Measurements from ENCODE around the gene AP4S1.
"Not testable (repeated sequence)": the region's sequence is repeated elsewhere in the genome, so short reads cannot be mapped to it uniquely, and the experiment has no call there.

Gene AP4S1

GRCh38 chr14:31043379-31043778 lies 17.9 kb downstream of the AP4S1 start:
- no peak for DNase-seq (ENCODE audit: low read depth)

GRCh38 chr14:31045501-31046080 lies 20.1 kb downstream of the AP4S1 start:
- DNase-seq (ENCODE audit: low read depth): no peak

GRCh38 chr14:31047503-31047902 lies 22.1 kb downstream of the AP4S1 start:
- no peak for DNase-seq (ENCODE audit: low read depth)

GRCh38 chr14:31051023-31051422 lies 25.6 kb downstream of the AP4S1 start:
- DNase-seq (ENCODE audit: low read depth): no peak

- DNase-seq (ENCODE audit: low read depth): no peak
Observed at GRCh38 chr14:31051511-31051910, 26.1 kb downstream of the AP4S1 start.

GRCh38 chr14:31052905-31053586 lies 27.6 kb downstream of the AP4S1 start:
- DNase-seq (ENCODE audit: low read depth): not testable (repeated sequence)

- DNase-seq (ENCODE audit: low read depth): no peak
Observed at GRCh38 chr14:31057035-31057434, 31.6 kb downstream of the AP4S1 start.

GRCh38 chr14:31057701-31058364 lies 32.4 kb downstream of the AP4S1 start:
- no peak for DNase-seq (ENCODE audit: low read depth)

- DNase-seq (ENCODE audit: low read depth): peak; percentile 76
Observed at GRCh38 chr14:31059152-31059924, 33.9 kb downstream of the AP4S1 start.

GRCh38 chr14:31060253-31060875 lies 34.9 kb downstream of the AP4S1 start:
- no peak for DNase-seq (ENCODE audit: low read depth)

GRCh38 chr14:31062908-31063307 lies 37.5 kb downstream of the AP4S1 start:
- not testable (repeated sequence) for DNase-seq (ENCODE audit: low read depth)

- DNase-seq (ENCODE audit: low read depth): no peak
Observed at GRCh38 chr14:31068235-31068634, 42.8 kb downstream of the AP4S1 start.

GRCh38 chr14:31069343-31069742 lies 43.9 kb downstream of the AP4S1 start:
- DNase-seq (ENCODE audit: low read depth): no peak

GRCh38 chr14:31070431-31070830 lies 45.0 kb downstream of the AP4S1 start:
- DNase-seq (ENCODE audit: low read depth): peak; percentile 94

GRCh38 chr14:31071151-31071550 lies 45.7 kb downstream of the AP4S1 start:
- no peak for DNase-seq (ENCODE audit: low read depth)

- no peak for DNase-seq (ENCODE audit: low read depth)
Observed at GRCh38 chr14:31075144-31075543, 49.7 kb downstream of the AP4S1 start.

- DNase-seq (ENCODE audit: low read depth): no peak
Observed at GRCh38 chr14:31078766-31079165, 53.3 kb downstream of the AP4S1 start.

GRCh38 chr14:31080056-31080455 lies 54.6 kb downstream of the AP4S1 start:
- DNase-seq (ENCODE audit: low read depth): no peak

GRCh38 chr14:31080484-31080883 lies 55.0 kb downstream of the AP4S1 start:
- DNase-seq (ENCODE audit: low read depth): no peak

- DNase-seq (ENCODE audit: low read depth): no peak
Observed at GRCh38 chr14:31083781-31084180, 58.3 kb downstream of the AP4S1 start.

GRCh38 chr14:31084385-31084784 lies 58.9 kb downstream of the AP4S1 start:
- no peak for DNase-seq (ENCODE audit: low read depth)

GRCh38 chr14:31085027-31085426 lies 59.6 kb downstream of the AP4S1 start:
- no peak for DNase-seq (ENCODE audit: low read depth)

Data from non-pigmented ciliary epithelial cell (primary cell).